ENCODE results near the gene PSMC5.

The PSMC5 gene

DNA sequence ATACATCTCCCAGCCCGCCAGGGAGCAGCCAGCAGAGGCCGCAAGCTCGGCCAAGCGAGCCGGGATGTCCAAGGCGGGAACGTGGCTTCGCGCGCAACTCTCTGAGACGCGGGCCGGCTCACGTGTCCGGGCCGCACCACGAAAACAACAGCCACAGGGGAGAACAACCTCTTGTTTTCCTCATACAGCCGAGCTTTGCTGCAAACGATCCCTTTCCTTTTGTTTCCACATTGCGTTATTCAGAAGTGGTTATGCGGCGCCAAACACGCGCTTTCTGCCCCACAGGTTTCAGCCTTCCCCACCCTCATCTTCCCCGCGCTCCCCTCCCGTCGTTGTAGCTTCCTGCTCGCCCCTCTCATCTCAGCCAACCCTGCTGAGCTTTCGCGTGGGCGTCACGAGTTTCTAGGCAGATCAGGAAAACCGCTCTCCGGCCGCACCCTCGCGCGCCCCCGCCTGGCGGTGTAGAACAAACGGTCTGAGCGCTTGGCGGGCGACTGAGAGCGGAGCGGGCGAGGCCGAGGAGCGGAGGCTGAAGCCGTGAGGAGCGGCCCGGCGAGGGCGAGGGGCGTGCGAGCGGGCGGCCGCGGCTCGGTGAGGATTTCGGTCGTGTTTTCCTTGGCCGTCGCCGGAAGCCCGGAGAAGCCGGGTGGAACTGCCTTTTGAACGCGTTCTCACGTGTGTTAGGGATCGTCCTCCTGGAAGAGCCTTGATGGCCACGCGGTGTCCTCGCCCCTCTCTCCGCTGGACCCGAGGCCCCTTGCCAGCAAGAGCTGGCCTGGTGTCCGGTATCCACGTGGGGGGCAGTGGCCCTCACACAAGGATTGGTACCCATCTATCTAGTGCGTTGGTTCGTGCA, 21.8 kb downstream of the PSMC5 start:
- H3K27ac ChIP-seq (ENCODE audit: low read length, poor library complexity, severe bottlenecking): no peak overlapping the region
- no peaks in the 10 kb centered on the region for H3K36me3 ChIP-seq (ENCODE audit: control insufficient read depth in 1 of 2, insufficient read depth in 2 of 2, low read depth in 1 of 2, low read length in 2 of 2)
- peak overlapping the region; percentile 70 for H2AFZ ChIP-seq (ENCODE audit: low read depth, low read length)
- no peak overlapping the region for H3K23ac ChIP-seq (ENCODE audit: low read length in 2 of 2)
- 49% methylated on average over 82 of the region's 82 CpGs for WGBS
- H3K4me1 ChIP-seq (ENCODE audit: control insufficient read depth, insufficient read depth, low read depth, low read length): peaks cover 4% of the 10 kb centered on the region
- peak overlapping the region; percentile 5 for H4K91ac ChIP-seq (ENCODE audit: low read length)
- H3K79me1 ChIP-seq (replicated peaks; ENCODE audit: low read length, poor library complexity, severe bottlenecking): no peaks in the 10 kb centered on the region
- no peak overlapping the region for H2BK15ac ChIP-seq (ENCODE audit: low read depth, poor library complexity, severe bottlenecking)
- no peaks in the 10 kb centered on the region for H3K9me3 ChIP-seq (ENCODE audit: control insufficient read depth, low read length)
- peak overlapping the region; percentile 6 to 61 for H3K18ac ChIP-seq (ENCODE audit: low read depth in 1 of 2, low read length in 2 of 2)
- H4K8ac ChIP-seq (ENCODE audit: low read length): peak overlapping the region; percentile 5
- H2AK5ac ChIP-seq (ENCODE audit: low read length, severe bottlenecking): no peak overlapping the region
- H3K9ac ChIP-seq (ENCODE audit: low read length): peak overlapping the region; percentile 84
- no peaks in the 10 kb centered on the region for H3K27me3 ChIP-seq (ENCODE audit: control insufficient read depth in 1 of 2, insufficient read depth in 1 of 2, low read length in 2 of 2)
- H2BK120ac ChIP-seq (ENCODE audit: low read depth, low read length): peak overlapping the region; percentile 39
- peak overlapping the region in 1 of 2 experiments; percentile 4 for H3K4ac ChIP-seq (ENCODE audit: low read depth in 1 of 2, low read length in 2 of 2)
- H2BK12ac ChIP-seq (ENCODE audit: low read length in 2 of 2): peak overlapping the region in 1 of 2 experiments; percentile 7
- H2BK5ac ChIP-seq (ENCODE audit: low read depth, low read length, poor library complexity, severe bottlenecking): no peak overlapping the region
- peak; percentile 82 for DNase-seq
- peak overlapping the region in 1 of 2 experiments; percentile 57 for H3K4me3 ChIP-seq (ENCODE audit: insufficient read depth in 1 of 2, low read depth in 1 of 2, low read length in 2 of 2)
- H3K14ac ChIP-seq (ENCODE audit: low read length in 2 of 2): no peak overlapping the region
- H3K4me2 ChIP-seq (ENCODE audit: low read length, poor library complexity, severe bottlenecking): no peak overlapping the region

DNA sequence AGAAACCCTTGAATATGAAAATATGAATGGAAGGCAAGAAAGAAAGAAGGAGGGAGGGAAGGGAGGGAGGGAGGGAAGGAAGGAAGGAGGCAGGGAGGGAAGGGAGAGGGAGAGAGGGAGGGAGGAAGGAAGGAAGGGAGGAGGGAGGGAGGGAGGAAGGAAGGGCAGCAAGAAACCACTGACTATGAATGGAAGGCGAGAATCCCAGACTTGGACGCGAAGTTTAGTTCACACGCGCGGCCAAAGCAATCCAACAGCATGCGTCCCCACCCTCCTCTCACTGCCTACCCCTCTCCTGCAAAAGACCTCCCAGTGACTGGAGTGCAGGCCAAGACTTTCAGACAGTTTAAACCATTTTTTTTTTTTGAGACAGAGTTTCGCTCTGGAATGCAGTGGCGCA, 23.2 kb downstream of the PSMC5 start:
- Histone ChIP-seq H3K9ac (ENCODE audit: low read length) (no peak overlapping the region), H3K4me1 (ENCODE audit: control insufficient read depth, insufficient read depth, low read depth, low read length) (peaks cover 4% of the 10 kb centered on the region), H3K27me3 (ENCODE audit: control insufficient read depth in 1 of 2, insufficient read depth in 1 of 2, low read length in 2 of 2) (peaks cover 7% of the 10 kb centered on the region in 2 experiments), H2BK5ac (ENCODE audit: low read depth, low read length, poor library complexity, severe bottlenecking) (no peak overlapping the region), H3K4me2 (ENCODE audit: low read length, poor library complexity, severe bottlenecking) (no peak overlapping the region), H3K36me3 (ENCODE audit: control insufficient read depth in 1 of 2, insufficient read depth in 2 of 2, low read depth in 1 of 2, low read length in 2 of 2) (no peaks in the 10 kb centered on the region), H4K91ac (ENCODE audit: low read length) (no peak overlapping the region), H3K9me3 (ENCODE audit: control insufficient read depth, low read length) (no peaks in the 10 kb centered on the region), H2AFZ (ENCODE audit: low read depth, low read length) (no peak overlapping the region), H3K4ac (ENCODE audit: low read depth in 1 of 2, low read length in 2 of 2) (no peak overlapping the region), H4K8ac (ENCODE audit: low read length) (no peak overlapping the region), H3K79me1 (replicated peaks; ENCODE audit: low read length, poor library complexity, severe bottlenecking) (no peaks in the 10 kb centered on the region), H2BK15ac (ENCODE audit: low read depth, poor library complexity, severe bottlenecking) (no peak overlapping the region), H3K18ac (ENCODE audit: low read depth in 1 of 2, low read length in 2 of 2) (no peak overlapping the region), H2AK5ac (ENCODE audit: low read length, severe bottlenecking) (no peak overlapping the region), H3K27ac (ENCODE audit: low read length, poor library complexity, severe bottlenecking) (no peak overlapping the region), H3K14ac (ENCODE audit: low read length in 2 of 2) (no peak overlapping the region), H2BK12ac (ENCODE audit: low read length in 2 of 2) (no peak overlapping the region), H2BK120ac (ENCODE audit: low read depth, low read length) (no peak overlapping the region), H3K4me3 (ENCODE audit: insufficient read depth in 1 of 2, low read depth in 1 of 2, low read length in 2 of 2) (no peak overlapping the region), H3K23ac (ENCODE audit: low read length in 2 of 2) (no peak overlapping the region)
- 97% methylated on average over 9 of the region's 9 CpGs for WGBS
- DNase-seq: no peak

DNA sequence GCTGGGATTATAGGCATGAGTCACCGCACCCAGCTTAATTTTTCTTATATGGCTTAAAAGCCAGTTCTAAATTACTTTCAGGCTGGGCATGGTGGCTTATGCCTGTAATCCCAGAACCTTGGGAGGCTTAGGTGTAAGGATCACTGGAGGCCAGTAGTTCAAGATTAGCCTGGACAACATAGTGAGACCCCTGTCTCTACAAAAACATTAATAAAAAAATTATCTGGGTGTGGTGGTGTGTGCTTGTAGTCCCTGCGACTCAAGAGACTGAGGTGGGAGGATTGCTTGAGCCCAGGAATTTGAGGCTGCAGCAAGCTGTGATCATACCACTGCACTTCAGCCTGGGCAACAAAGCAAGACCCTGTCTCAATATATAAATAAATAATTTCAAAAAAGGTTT, 26.0 kb downstream of the PSMC5 start:
- Histone ChIP-seq H3K14ac (ENCODE audit: low read length in 2 of 2) (no peak overlapping the region), H3K27ac (ENCODE audit: low read length, poor library complexity, severe bottlenecking) (no peak overlapping the region), H3K4me3 (ENCODE audit: insufficient read depth in 1 of 2, low read depth in 1 of 2, low read length in 2 of 2) (no peak overlapping the region), H3K4me1 (ENCODE audit: control insufficient read depth, insufficient read depth, low read depth, low read length) (peaks cover 4% of the 10 kb centered on the region), H3K27me3 (ENCODE audit: control insufficient read depth in 1 of 2, insufficient read depth in 1 of 2, low read length in 2 of 2) (peaks cover 7 to 9% of the 10 kb centered on the region in 2 experiments), H3K18ac (ENCODE audit: low read depth in 1 of 2, low read length in 2 of 2) (no peak overlapping the region), H2BK15ac (ENCODE audit: low read depth, poor library complexity, severe bottlenecking) (no peak overlapping the region), H3K4ac (ENCODE audit: low read depth in 1 of 2, low read length in 2 of 2) (no peak overlapping the region), H3K36me3 (ENCODE audit: control insufficient read depth in 1 of 2, insufficient read depth in 2 of 2, low read depth in 1 of 2, low read length in 2 of 2) (no peaks in the 10 kb centered on the region), H2BK120ac (ENCODE audit: low read depth, low read length) (no peak overlapping the region), H2BK12ac (ENCODE audit: low read length in 2 of 2) (no peak overlapping the region), H4K8ac (ENCODE audit: low read length) (no peak overlapping the region), H3K4me2 (ENCODE audit: low read length, poor library complexity, severe bottlenecking) (no peak overlapping the region), H3K9me3 (ENCODE audit: control insufficient read depth, low read length) (no peaks in the 10 kb centered on the region), H2AK5ac (ENCODE audit: low read length, severe bottlenecking) (no peak overlapping the region), H2AFZ (ENCODE audit: low read depth, low read length) (no peak overlapping the region), H4K91ac (ENCODE audit: low read length) (no peak overlapping the region), H3K79me1 (replicated peaks; ENCODE audit: low read length, poor library complexity, severe bottlenecking) (no peaks in the 10 kb centered on the region), H3K23ac (ENCODE audit: low read length in 2 of 2) (no peak overlapping the region), H2BK5ac (ENCODE audit: low read depth, low read length, poor library complexity, severe bottlenecking) (no peak overlapping the region), H3K9ac (ENCODE audit: low read length) (no peak overlapping the region)
- no peak for DNase-seq
- no CpG with 5 or more reads among the region's 2 CpGs for WGBS

DNA sequence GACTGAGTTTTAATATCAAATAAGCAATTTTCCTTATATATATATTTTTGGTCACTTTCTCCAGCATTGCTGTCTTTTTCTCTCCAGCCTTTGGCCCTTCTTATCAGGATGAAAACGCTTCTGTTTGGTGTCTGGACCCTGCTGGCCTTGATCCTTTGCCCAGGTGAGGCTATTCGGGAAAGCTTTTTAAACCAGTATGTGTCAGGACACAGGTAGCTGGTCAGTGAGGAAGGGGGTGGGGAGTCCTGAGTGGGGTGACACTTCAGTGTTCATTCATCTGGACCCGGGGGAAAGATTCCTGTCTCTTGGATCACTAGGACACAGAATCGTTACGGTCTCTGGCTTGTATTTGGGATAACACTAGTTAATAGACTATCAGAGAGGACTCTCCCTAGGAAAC, 27.5 kb downstream of the PSMC5 start:
- H3K4ac ChIP-seq (ENCODE audit: low read depth in 1 of 2, low read length in 2 of 2): no peak overlapping the region
- H3K23ac ChIP-seq (ENCODE audit: low read length in 2 of 2): no peak overlapping the region
- H3K36me3 ChIP-seq (ENCODE audit: control insufficient read depth in 1 of 2, insufficient read depth in 2 of 2, low read depth in 1 of 2, low read length in 2 of 2): no peaks in the 10 kb centered on the region
- H3K27ac ChIP-seq (ENCODE audit: low read length, poor library complexity, severe bottlenecking): no peak overlapping the region
- peaks cover 16 to 24% of the 10 kb centered on the region in 2 experiments for H3K27me3 ChIP-seq (ENCODE audit: control insufficient read depth in 1 of 2, insufficient read depth in 1 of 2, low read length in 2 of 2)
- 88% methylated on average over 5 of the region's 5 CpGs for WGBS
- no peak overlapping the region for H3K4me2 ChIP-seq (ENCODE audit: low read length, poor library complexity, severe bottlenecking)
- H2AFZ ChIP-seq (ENCODE audit: low read depth, low read length): no peak overlapping the region
- H3K4me3 ChIP-seq (ENCODE audit: insufficient read depth in 1 of 2, low read depth in 1 of 2, low read length in 2 of 2): no peak overlapping the region
- H3K14ac ChIP-seq (ENCODE audit: low read length in 2 of 2): no peak overlapping the region
- DNase-seq: no peak
- H4K8ac ChIP-seq (ENCODE audit: low read length): no peak overlapping the region
- no peaks in the 10 kb centered on the region for H3K9me3 ChIP-seq (ENCODE audit: control insufficient read depth, low read length)
- H2BK12ac ChIP-seq (ENCODE audit: low read length in 2 of 2): no peak overlapping the region
- H3K18ac ChIP-seq (ENCODE audit: low read depth in 1 of 2, low read length in 2 of 2): no peak overlapping the region
- H3K9ac ChIP-seq (ENCODE audit: low read length): no peak overlapping the region
- no peaks in the 10 kb centered on the region for H3K79me1 ChIP-seq (replicated peaks; ENCODE audit: low read length, poor library complexity, severe bottlenecking)
- no peaks in the 10 kb centered on the region for H3K4me1 ChIP-seq (ENCODE audit: control insufficient read depth, insufficient read depth, low read depth, low read length)
- no peak overlapping the region for H2BK5ac ChIP-seq (ENCODE audit: low read depth, low read length, poor library complexity, severe bottlenecking)
- no peak overlapping the region for H4K91ac ChIP-seq (ENCODE audit: low read length)
- no peak overlapping the region for H2BK120ac ChIP-seq (ENCODE audit: low read depth, low read length)
- H2AK5ac ChIP-seq (ENCODE audit: low read length, severe bottlenecking): no peak overlapping the region
- no peak overlapping the region for H2BK15ac ChIP-seq (ENCODE audit: low read depth, poor library complexity, severe bottlenecking)

Measured in mesenchymal stem cell (in vitro differentiated cells and primary cell).